OCI-LY3 (cell line): ENCODE results near the gene KIRREL1.

Experiments
- EZH2phosphoT487 ChIP-seq: fragments of 200-600 bp; shearing (Covaris generic); IDR thresholded peaks from 2 replicates; pipeline ENCODE4 v1.6.1; 2018; ENCODE audit warnings: antibody characterized with exemption, mixed run types, low read depth
- TF ChIP-seq, protein P1 (sequence below): fragments of 200-600, 300-600 bp; sonication (generic); IDR thresholded peaks from 2 replicates; pipeline ENCODE4 v1.5.1; 2014; ENCODE audit warnings: antibody characterized with exemption, low read length, low read depth

DNA sequence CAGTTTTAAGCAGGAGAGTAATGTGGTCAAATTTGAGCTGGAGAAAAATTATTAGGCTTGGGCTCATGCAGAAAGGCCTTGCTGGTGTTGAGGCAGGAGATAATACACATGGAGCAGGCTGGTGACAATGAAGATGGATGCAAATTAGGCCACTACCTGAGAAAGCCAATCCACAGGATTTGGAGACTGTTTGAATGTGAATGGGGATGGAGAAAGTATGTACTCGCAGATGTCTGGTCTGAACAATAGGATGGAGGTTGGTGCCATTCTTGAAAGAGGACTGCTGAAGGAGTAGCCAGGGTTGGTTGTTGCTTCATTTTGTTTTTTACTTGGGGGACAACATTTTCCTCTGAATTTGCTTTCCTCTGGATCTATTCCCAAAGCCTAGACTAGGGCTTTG lies 8.0 kb upstream of the KIRREL1 start:
- TF ChIP-seq, protein P1, sequence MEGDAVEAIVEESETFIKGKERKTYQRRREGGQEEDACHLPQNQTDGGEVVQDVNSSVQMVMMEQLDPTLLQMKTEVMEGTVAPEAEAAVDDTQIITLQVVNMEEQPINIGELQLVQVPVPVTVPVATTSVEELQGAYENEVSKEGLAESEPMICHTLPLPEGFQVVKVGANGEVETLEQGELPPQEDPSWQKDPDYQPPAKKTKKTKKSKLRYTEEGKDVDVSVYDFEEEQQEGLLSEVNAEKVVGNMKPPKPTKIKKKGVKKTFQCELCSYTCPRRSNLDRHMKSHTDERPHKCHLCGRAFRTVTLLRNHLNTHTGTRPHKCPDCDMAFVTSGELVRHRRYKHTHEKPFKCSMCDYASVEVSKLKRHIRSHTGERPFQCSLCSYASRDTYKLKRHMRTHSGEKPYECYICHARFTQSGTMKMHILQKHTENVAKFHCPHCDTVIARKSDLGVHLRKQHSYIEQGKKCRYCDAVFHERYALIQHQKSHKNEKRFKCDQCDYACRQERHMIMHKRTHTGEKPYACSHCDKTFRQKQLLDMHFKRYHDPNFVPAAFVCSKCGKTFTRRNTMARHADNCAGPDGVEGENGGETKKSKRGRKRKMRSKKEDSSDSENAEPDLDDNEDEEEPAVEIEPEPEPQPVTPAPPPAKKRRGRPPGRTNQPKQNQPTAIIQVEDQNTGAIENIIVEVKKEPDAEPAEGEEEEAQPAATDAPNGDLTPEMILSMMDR = no peak
- TF ChIP-seq EZH2phosphoT487 = no peak
